HL-60 (cell line): ENCODE data around the gene DEFB124.

Experiments used
- DNase-seq, 2 experiments: peaks; one replicate each; pipeline ENCODE4 v3.0.0-alpha.2; 2010 to 2020; ENCODE audit warnings: low read depth in 1 of 2, low spot score in 1 of 2
- H3K27ac ChIP-seq: fragments of 250-450 bp; sonication (Bioruptor Pico); replicated peaks from 2 replicates; pipeline ENCODE4 v1.5.1; 2020; ENCODE audit warnings: mild to moderate bottlenecking, moderate library complexity
- H3K27me3 ChIP-seq: fragments of 250-450 bp; sonication (Bioruptor Pico); 2 replicates; pipeline ENCODE4 v1.5.1; 2021; ENCODE audit warnings: mild to moderate bottlenecking, moderate library complexity; ENCODE audit not compliant: insufficient read depth, poor library complexity, severe bottlenecking
- H3K4me3 ChIP-seq: replicated peaks from 2 replicates; pipeline ENCODE4 v1.5.1; 2011; ENCODE audit warnings: mild to moderate bottlenecking, control low read depth, low read length; ENCODE audit not compliant: insufficient read depth
- CTCF ChIP-seq: IDR thresholded peaks from one replicate; pipeline ENCODE4 v1.5.1; 2011; ENCODE audit warnings: low read length, control low read depth, inconsistent platforms; ENCODE audit not compliant: insufficient read depth
- GABPA ChIP-seq: IDR thresholded peaks from 2 replicates; pipeline ENCODE4 v1.6.1; 2012; ENCODE audit warnings: low read depth
- POLR2AphosphoS5 ChIP-seq: IDR thresholded peaks from 2 replicates; pipeline ENCODE4 v1.6.1; 2012; ENCODE audit warnings: low read depth
- SPI1 ChIP-seq: IDR thresholded peaks from 2 replicates; pipeline ENCODE4 v1.6.1; 2012; ENCODE audit warnings: low read depth, mild to moderate bottlenecking, borderline replicate concordance
- TF ChIP-seq, protein P1 (sequence below): IDR thresholded peaks from 2 replicates; pipeline ENCODE4 v1.6.1; 2012; ENCODE audit warnings: low read depth; ENCODE audit not compliant: insufficient replicate concordance

The DEFB124 gene

GRCh38 chr20:31517373-31517772 lies 42.4 kb upstream of the DEFB124 start:
- Histone ChIP-seq H3K27ac (peak overlapping the region; percentile 20; the same call in 1 of the 2 replicates), H3K4me3 (no peak overlapping the region), H3K27me3 (no peaks in the 10 kb centered on the region)
- TF ChIP-seq SPI1 (no peak), GABPA (no peak), POLR2AphosphoS5 (no peak), CTCF (no peak)
- TF ChIP-seq, protein P1, sequence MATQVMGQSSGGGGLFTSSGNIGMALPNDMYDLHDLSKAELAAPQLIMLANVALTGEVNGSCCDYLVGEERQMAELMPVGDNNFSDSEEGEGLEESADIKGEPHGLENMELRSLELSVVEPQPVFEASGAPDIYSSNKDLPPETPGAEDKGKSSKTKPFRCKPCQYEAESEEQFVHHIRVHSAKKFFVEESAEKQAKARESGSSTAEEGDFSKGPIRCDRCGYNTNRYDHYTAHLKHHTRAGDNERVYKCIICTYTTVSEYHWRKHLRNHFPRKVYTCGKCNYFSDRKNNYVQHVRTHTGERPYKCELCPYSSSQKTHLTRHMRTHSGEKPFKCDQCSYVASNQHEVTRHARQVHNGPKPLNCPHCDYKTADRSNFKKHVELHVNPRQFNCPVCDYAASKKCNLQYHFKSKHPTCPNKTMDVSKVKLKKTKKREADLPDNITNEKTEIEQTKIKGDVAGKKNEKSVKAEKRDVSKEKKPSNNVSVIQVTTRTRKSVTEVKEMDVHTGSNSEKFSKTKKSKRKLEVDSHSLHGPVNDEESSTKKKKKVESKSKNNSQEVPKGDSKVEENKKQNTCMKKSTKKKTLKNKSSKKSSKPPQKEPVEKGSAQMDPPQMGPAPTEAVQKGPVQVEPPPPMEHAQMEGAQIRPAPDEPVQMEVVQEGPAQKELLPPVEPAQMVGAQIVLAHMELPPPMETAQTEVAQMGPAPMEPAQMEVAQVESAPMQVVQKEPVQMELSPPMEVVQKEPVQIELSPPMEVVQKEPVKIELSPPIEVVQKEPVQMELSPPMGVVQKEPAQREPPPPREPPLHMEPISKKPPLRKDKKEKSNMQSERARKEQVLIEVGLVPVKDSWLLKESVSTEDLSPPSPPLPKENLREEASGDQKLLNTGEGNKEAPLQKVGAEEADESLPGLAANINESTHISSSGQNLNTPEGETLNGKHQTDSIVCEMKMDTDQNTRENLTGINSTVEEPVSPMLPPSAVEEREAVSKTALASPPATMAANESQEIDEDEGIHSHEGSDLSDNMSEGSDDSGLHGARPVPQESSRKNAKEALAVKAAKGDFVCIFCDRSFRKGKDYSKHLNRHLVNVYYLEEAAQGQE: no peak
- peak in 1 of 2 experiments; percentile 46 for DNase-seq

GRCh38 chr20:31516651-31517050 lies 41.7 kb upstream of the DEFB124 start:
- H3K4me3 ChIP-seq: no peak overlapping the region
- peak overlapping the region; percentile 89 for H3K27ac ChIP-seq
- TF ChIP-seq POLR2AphosphoS5: no peak
- DNase-seq: no peak
- H3K27me3 ChIP-seq: no peaks in the 10 kb centered on the region

DNA sequence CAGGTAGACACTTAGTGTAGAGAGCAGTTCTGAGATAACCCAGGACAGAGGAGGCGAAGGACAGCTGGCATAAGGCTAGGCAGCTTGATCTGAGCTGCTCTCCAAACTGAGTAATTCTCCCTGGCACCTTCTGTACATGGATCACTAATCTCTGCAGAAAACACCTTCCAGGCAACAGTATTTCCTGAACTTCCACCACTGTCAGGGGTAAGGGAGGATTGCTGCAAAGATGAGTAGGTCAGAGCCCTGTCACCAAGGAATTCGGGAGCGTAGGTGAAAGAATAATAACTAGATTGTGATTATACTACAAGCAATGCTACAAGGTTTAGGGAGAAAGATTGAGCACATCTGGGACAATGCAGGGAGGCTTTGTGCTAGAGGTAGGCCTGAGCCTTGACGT lies 41.2 kb upstream of the DEFB124 start:
- TF ChIP-seq POLR2AphosphoS5 (no peak), SPI1 (no peak)
- TF ChIP-seq, protein P1: no peak
- H3K4me3 ChIP-seq: peak overlapping the region; percentile 97
- H3K27ac ChIP-seq: peak overlapping the region; percentile 89
- no peak for DNase-seq
- H3K27me3 ChIP-seq: no peaks in the 10 kb centered on the region

- Histone ChIP-seq H3K4me3 (peak overlapping the region; percentile 97), H3K27ac (peak overlapping the region; percentile 89), H3K27me3 (no peaks in the 10 kb centered on the region)
- TF ChIP-seq CTCF (no peak), GABPA (no peak), POLR2AphosphoS5 (peak; percentile 29; the same call in 1 of the 2 replicates), SPI1 (peak; percentile 18; the same call in 1 of the 2 replicates)
- peak in 1 of 2 experiments; percentile 86 for DNase-seq
Observed at GRCh38 chr20:31515775-31516107, 40.8 kb upstream of the DEFB124 start.

DNA sequence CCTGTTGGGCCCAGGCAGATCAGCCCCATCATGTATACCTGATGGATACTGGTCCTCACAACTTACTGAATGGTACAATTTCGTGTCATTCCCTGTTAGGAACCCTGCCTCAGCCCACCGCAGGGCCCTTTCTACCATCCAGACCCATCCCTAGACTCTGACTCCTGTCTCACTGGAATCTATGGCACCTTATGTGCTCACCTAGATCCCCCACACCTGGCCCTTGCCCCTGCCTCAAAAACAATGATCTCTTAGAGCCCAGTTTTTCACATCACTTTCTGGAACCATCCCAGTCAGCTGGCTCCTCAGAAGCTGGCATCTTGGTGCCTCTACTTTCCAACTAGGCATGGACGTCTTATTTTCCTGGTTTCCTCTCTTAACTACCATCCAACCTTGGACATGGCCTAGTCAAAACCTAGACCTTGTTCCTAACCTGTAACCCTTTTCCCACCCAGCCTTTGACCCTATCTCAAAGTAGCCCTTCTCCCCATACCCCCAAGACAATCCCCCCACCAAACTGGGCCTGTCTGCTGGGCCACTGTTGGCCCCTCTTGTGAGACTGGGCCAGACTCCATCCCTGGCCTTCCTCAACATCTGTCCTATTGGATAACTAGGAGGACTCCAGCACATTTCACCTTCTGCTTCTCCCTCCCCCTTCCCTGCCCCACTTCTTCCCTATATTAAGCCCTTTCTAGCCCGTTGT lies 40.3 kb upstream of the DEFB124 start:
- DNase-seq: no peak
- Histone ChIP-seq H3K27me3 (no peaks in the 10 kb centered on the region), H3K27ac (peak overlapping the region; percentile 89), H3K4me3 (peak overlapping the region; percentile 97)
- TF ChIP-seq SPI1 (no peak), GABPA (no peak), CTCF (no peak)
